CD14-positive monocyte (primary cell): ENCODE data around the gene DES. TPM values are rescaled to one million over a fixed set of nuclear protein-coding genes. Genes with fewer than 3 reads are reported as not detected.

Experiments used
- DNase-seq, 3 donors: peaks; one replicate each; pipeline ENCODE4 v3.0.0-alpha.2; 2011 to 2022
- H2AFZ ChIP-seq: 2 replicates; pipeline ENCODE4 v1.6.0; 2012; ENCODE audit warnings: mild to moderate bottlenecking, low read depth, low read length, inconsistent platforms; ENCODE audit not compliant: insufficient read depth, poor library complexity, severe bottlenecking
- H3K27ac ChIP-seq, 2 donors: 1 replicate in 1 of 2; 2 replicates in 1 of 2; pipeline ENCODE4 v1.5.1; 2012 to 2013; ENCODE audit warnings: low read length in 2 of 2, control low read depth in 1 of 2, inconsistent platforms in 1 of 2, low read depth in 1 of 2, mild to moderate bottlenecking in 1 of 2
- H3K27me3 ChIP-seq, 2 donors: one replicate each; pipeline versions ENCODE4 v1.6.0 to v1.6.1; 2011 to 2013; ENCODE audit warnings: low read length in 2 of 2; ENCODE audit not compliant: control insufficient read depth in 2 of 2, insufficient read depth in 2 of 2
- H3K36me3 ChIP-seq, 2 donors: replicated peaks in 1 of 2; 1 replicate in 1 of 2; 2 replicates in 1 of 2; pipeline versions ENCODE4 v1.5.1 to v1.6.1; 2012 to 2013; ENCODE audit warnings: low read length in 2 of 2, control low read depth in 1 of 2, inconsistent platforms in 1 of 2, mild to moderate bottlenecking in 1 of 2; ENCODE audit not compliant: insufficient read depth in 2 of 2, control insufficient read depth in 1 of 2
- H3K4me1 ChIP-seq, 2 donors: 1 replicate in 1 of 2; 2 replicates in 1 of 2; pipeline versions ENCODE4 v1.5.1 to v1.6.1; 2012 to 2013; ENCODE audit warnings: low read length in 2 of 2, control low read depth in 1 of 2, inconsistent platforms in 1 of 2, mild to moderate bottlenecking in 1 of 2, moderate library complexity in 1 of 2; ENCODE audit not compliant: insufficient read depth in 2 of 2, control insufficient read depth in 1 of 2
- H3K4me2 ChIP-seq: replicated peaks from 2 replicates; pipeline ENCODE3; 2012; ENCODE audit warnings: low read length, moderate library complexity, mild to moderate bottlenecking; ENCODE audit not compliant: poor library complexity, severe bottlenecking; ENCODE audit errors: extremely low read depth
- H3K4me3 ChIP-seq, 3 experiments: fragments of 200-600 bp in 1 of 3; sonication (generic) in 1 of 3; replicated peaks in 1 of 3; 1 replicate in 2 of 3; 2 replicates in 1 of 3; pipeline ENCODE4 v1.5.1; 2011 to 2013; ENCODE audit warnings: low read length in 3 of 3, mild to moderate bottlenecking in 3 of 3, control low read depth in 2 of 3, low read depth in 2 of 3, inconsistent platforms in 1 of 3, moderate library complexity in 1 of 3
- H3K79me2 ChIP-seq: 2 replicates; pipeline ENCODE4 v1.6.0; 2012; ENCODE audit warnings: mild to moderate bottlenecking, control low read depth, inconsistent platforms, low read length, moderate library complexity; ENCODE audit not compliant: insufficient read depth
- H3K9ac ChIP-seq: 2 replicates; pipeline ENCODE4 v1.6.0; 2017; ENCODE audit warnings: low read length, mild to moderate bottlenecking; ENCODE audit not compliant: insufficient read depth, poor library complexity, severe bottlenecking
- H3K9me3 ChIP-seq, 2 donors: replicated peaks in 1 of 2; 1 replicate in 1 of 2; 2 replicates in 1 of 2; pipeline versions ENCODE4 v1.5.1 to v1.6.1; 2012 to 2013; ENCODE audit warnings: low read length in 2 of 2, control low read depth in 1 of 2; ENCODE audit not compliant: control insufficient read depth in 1 of 2, insufficient read depth in 1 of 2
- H4K20me1 ChIP-seq: 2 replicates; pipeline ENCODE4 v1.6.0; 2012; ENCODE audit warnings: mild to moderate bottlenecking, low read length, control low read depth, moderate library complexity; ENCODE audit not compliant: insufficient read depth
- H3K27ac Mint-ChIP-seq, 7 donors: one replicate each; pipeline ENCODE4 v1.8.0; 2020; ENCODE audit warnings: mild to moderate bottlenecking in 7 of 7, mixed read lengths in 7 of 7, moderate library complexity in 6 of 7, inconsistent platforms in 2 of 7
- H3K27me3 Mint-ChIP-seq, 3 donors: one replicate each; pipeline ENCODE4 v1.8.0; 2021 to 2022; ENCODE audit warnings: low read depth in 3 of 3, mild to moderate bottlenecking in 3 of 3, mixed read lengths in 3 of 3, moderate library complexity in 3 of 3, inconsistent platforms in 1 of 3
- H3K36me3 Mint-ChIP-seq, 2 donors: one replicate each; pipeline ENCODE4 v1.8.0; 2020; ENCODE audit warnings: mixed read lengths in 2 of 2, inconsistent platforms in 1 of 2, mild to moderate bottlenecking in 1 of 2
- H3K4me1 Mint-ChIP-seq: one replicate; pipeline ENCODE4 v1.8.0; 2020; ENCODE audit warnings: mild to moderate bottlenecking, mixed read lengths
- H3K4me3 Mint-ChIP-seq, 2 donors: one replicate each; pipeline ENCODE4 v1.8.0; 2020; ENCODE audit warnings: mild to moderate bottlenecking in 2 of 2, mixed read lengths in 2 of 2, moderate library complexity in 1 of 2
- H3K9me3 Mint-ChIP-seq, 7 donors: one replicate each; pipeline ENCODE4 v1.8.0; 2020 to 2022; ENCODE audit warnings: mixed read lengths in 7 of 7, mild to moderate bottlenecking in 6 of 7, moderate library complexity in 6 of 7, inconsistent platforms in 2 of 7
- CTCF ChIP-seq: fragments of 200-600 bp; IDR thresholded peaks from one replicate; pipeline ENCODE4 v1.8.0; 2022; ENCODE audit warnings: antibody characterized with exemption, mild to moderate bottlenecking
- WGBS: methylation state at CpG from one replicate; pipeline ENCODE4 v1.1.5; 2013; ENCODE audit warnings: missing lambda C conversion rate; ENCODE audit not compliant: insufficient coverage; 5-methylcytosine and 5-hydroxymethylcytosine counted together
- intact Hi-C, 2 donors: fragments of 100-400 bp; cut with micrococcal nuclease; formaldehyde crosslinking; loops; one replicate each; pipeline versions ENCODE4 v1.15.0 to v1.15.1; 2023
- polyA plus RNA-seq, 3 donors: library from polyadenylated mRNA; depleted of rRNA in 1 of 3; unstranded in 2 of 3; stranded (reverse) in 1 of 3; fragments of 300-500 nt in 2 of 3; fragments of >200 nt in 1 of 3; fragmentation: Illumina TruSeq in 2 of 3; gene quantifications; 1 replicate in 2 of 3; 2 replicates in 1 of 3; pipeline ENCODE4 v1.2.3, GENCODE V29; 2012 to 2021

The DES gene
- polyA plus RNA-seq, 3 donors: 2.4 to 4.0 (median 2.4) TPM

- no peaks in the 10 kb centered on the region for H3K79me2 ChIP-seq
- no peaks in the 10 kb centered on the region for H3K9me3 ChIP-seq
- Mint-ChIP-seq H3K27ac (no peak overlapping the region), H3K4me3 (no peak overlapping the region), H3K27me3 (peaks cover 7 to 20% (median 17%) of the 10 kb centered on the region in 3 donors), H3K4me1 (peaks cover 2% of the 10 kb centered on the region), H3K36me3 (no peaks in the 10 kb centered on the region), H3K9me3 (no peaks in the 10 kb centered on the region)
- TF ChIP-seq CTCF: no peak
- H3K4me3 ChIP-seq: no peak overlapping the region
- no CpG with 5 or more reads among the region's 6 CpGs for WGBS
- H3K36me3 ChIP-seq: no peaks in the 10 kb centered on the region
- intact Hi-C loops: loop anchor here in 1 of 2 donors (5.0 kb wide), 1 partner anchor 57 kb away; no protein-coding TSS in a partner anchor
- no peak overlapping the region for H2AFZ ChIP-seq
- H3K27me3 ChIP-seq: no peaks in the 10 kb centered on the region
- no peak for DNase-seq
- H3K27ac ChIP-seq: no peak overlapping the region
- no peaks in the 10 kb centered on the region for H4K20me1 ChIP-seq
- H3K4me2 ChIP-seq: no peak overlapping the region
- no peak overlapping the region for H3K9ac ChIP-seq
- H3K4me1 ChIP-seq: no peaks in the 10 kb centered on the region
Measured at GRCh38 chr2:219475278-219475677, 57.1 kb downstream of the DES start.

DNA sequence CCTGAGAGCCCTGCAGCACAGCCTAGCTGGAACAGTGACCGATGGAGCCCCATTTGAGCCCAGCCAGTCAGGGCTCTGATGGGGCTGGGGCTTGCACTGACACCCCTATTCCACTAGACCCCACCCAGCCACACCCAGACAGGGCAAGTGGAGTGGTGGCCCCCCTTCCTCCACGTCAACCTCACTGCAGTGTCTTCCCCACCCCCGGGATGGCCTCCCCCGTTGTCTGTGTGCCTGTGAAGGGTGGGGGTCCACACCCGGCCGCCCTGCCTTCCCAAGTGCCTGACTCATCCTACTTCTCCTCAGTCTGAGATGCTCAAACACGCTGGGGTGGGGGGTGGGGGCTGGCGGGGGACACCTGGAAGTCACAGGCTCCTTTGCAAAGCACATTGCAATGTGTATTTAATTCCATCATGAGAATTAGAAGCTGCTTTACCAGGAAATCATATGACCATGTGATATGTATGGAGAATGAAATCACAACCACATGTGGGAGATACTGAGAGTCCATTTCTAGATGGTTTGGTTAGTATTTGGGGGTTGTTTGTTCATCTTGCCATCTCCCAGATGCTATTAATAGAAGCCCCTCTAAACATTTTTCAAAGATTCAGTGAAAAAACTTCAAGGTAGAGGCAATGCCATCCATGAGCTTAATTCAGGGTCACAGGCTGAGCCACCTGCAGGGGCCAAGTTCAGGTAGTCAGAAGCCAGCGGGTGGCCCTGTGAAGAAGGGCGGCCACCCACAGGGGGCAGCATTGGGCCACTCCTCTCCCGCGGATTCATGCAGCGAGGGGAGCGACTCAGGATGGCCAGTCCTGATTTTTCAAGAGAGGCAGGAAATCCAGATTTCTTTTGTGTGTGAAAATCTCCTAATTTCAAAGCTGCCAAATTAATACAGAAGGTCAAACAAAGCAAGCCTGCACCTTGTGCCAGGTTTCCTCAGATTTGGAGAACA lies 57.8 kb downstream of the DES start:
- peaks cover 0 to 2% of the 10 kb centered on the region in 2 donors for H3K27me3 ChIP-seq
- H3K9me3 ChIP-seq: no peaks in the 10 kb centered on the region
- TF ChIP-seq CTCF: peak; percentile 79
- Mint-ChIP-seq H3K4me3 (no peak overlapping the region), H3K9me3 (no peaks in the 10 kb centered on the region), H3K36me3 (no peaks in the 10 kb centered on the region), H3K27ac (peak overlapping the region in 1 of 7 donors; percentile 41), H3K4me1 (peaks cover 2% of the 10 kb centered on the region), H3K27me3 (peaks cover 7 to 22% (median 20%) of the 10 kb centered on the region in 3 donors)
- no peak overlapping the region for H3K4me3 ChIP-seq
- H3K27ac ChIP-seq: no peak overlapping the region
- H3K9ac ChIP-seq: no peak overlapping the region
- H2AFZ ChIP-seq: no peak overlapping the region
- H3K79me2 ChIP-seq: no peaks in the 10 kb centered on the region
- no peaks in the 10 kb centered on the region for H3K36me3 ChIP-seq
- no peaks in the 10 kb centered on the region for H3K4me1 ChIP-seq
- DNase-seq: peak; percentile 19 to 38 (median 36)
- intact Hi-C loops: loop anchor here (1.0 to 5.0 kb wide), 2 partner anchors 54 to 56 kb away; no protein-coding TSS in a partner anchor
- no peak overlapping the region for H3K4me2 ChIP-seq
- no peaks in the 10 kb centered on the region for H4K20me1 ChIP-seq
- WGBS: 17% methylated on average over 7 of the region's 14 CpGs

Other genes starting within 250 kb of the DES start
- 1 to 10 TPM in 1 of 3 donors, not detected in 2; 1.1 TPM for gene SLC23A3, start 248.3 kb upstream of the DES start, polyA plus RNA-seq
- 100 to 1,000 TPM in 1 of 3 donors, 10 to 100 TPM in 2; 68.8 to 109 (median 71.3) TPM for gene CNPPD1, start 241.5 kb upstream of the DES start, polyA plus RNA-seq
- gene RETREG2, start 240.1 kb upstream of the DES start, polyA plus RNA-seq: 10 to 100 TPM; 37.7 to 60.9 (median 39.4) TPM
- gene ZFAND2B, start 211.6 kb upstream of the DES start, polyA plus RNA-seq: 10 to 100 TPM; 45.7 to 98.9 (median 53.2) TPM
- gene ABCB6, start 199.4 kb upstream of the DES start, polyA plus RNA-seq: 1 to 10 TPM in 1 of 3 donors, under 1 TPM in 2; 0.28 to 4.8 (median 0.58) TPM
- 10 to 100 TPM; 24.7 to 55.2 (median 26.3) TPM for gene ATG9A, start 188.7 kb upstream of the DES start, polyA plus RNA-seq
- 10 to 100 TPM in 2 of 3 donors, 1 to 10 TPM in 1; 7.6 to 79.3 (median 10.4) TPM for gene ANKZF1, start 188.6 kb upstream of the DES start, polyA plus RNA-seq
- 10 to 100 TPM in 1 of 3 donors, 1 to 10 TPM in 2; 4.0 to 11.7 (median 7.7) TPM for gene GLB1L, start 172.9 kb upstream of the DES start, polyA plus RNA-seq
- gene STK16, start 172.9 kb upstream of the DES start, polyA plus RNA-seq: 10 to 100 TPM; 16.7 to 40.7 (median 17.8) TPM
- not detected for gene TUBA4B, start 165.1 kb upstream of the DES start, polyA plus RNA-seq
- gene TUBA4A, start 164.5 kb upstream of the DES start, polyA plus RNA-seq: 100 to 1,000 TPM in 1 of 3 donors, 10 to 100 TPM in 2; 72.7 to 452 (median 81.9) TPM
- 10 to 100 TPM in 1 of 3 donors, 1 to 10 TPM in 2; 1.7 to 55.4 (median 1.9) TPM for gene DNAJB2, start 139.0 kb upstream of the DES start, polyA plus RNA-seq
- gene PTPRN, start 109.0 kb upstream of the DES start, polyA plus RNA-seq: not detected
- gene RESP18, start 85.6 kb upstream of the DES start, polyA plus RNA-seq: not detected
- gene DNPEP, start 30.5 kb upstream of the DES start, polyA plus RNA-seq: 10 to 100 TPM; 51.6 to 83.1 (median 60.6) TPM
- not detected for gene SPEG, start 16.5 kb downstream of the DES start, polyA plus RNA-seq
- 10 to 100 TPM; 35.5 to 71.2 (median 35.9) TPM for gene GMPPA, start 80.5 kb downstream of the DES start, polyA plus RNA-seq
- not detected for gene ASIC4, start 96.1 kb downstream of the DES start, polyA plus RNA-seq
- gene CHPF, start 125.4 kb downstream of the DES start, polyA plus RNA-seq: under 1 TPM; 0.09 to 0.32 (median 0.09) TPM
- not detected for gene TMEM198, start 125.7 kb downstream of the DES start, polyA plus RNA-seq
- gene OBSL1, start 153.2 kb downstream of the DES start, polyA plus RNA-seq: under 1 TPM in 1 of 3 donors, not detected in 2; 0.09 TPM
- gene INHA, start 153.9 kb downstream of the DES start, polyA plus RNA-seq: not detected
- gene STK11IP, start 179.5 kb downstream of the DES start, polyA plus RNA-seq: 10 to 100 TPM; 13.0 to 79.1 (median 15.7) TPM
- under 1 TPM in 1 of 3 donors, not detected in 2; 0.31 TPM for gene SLC4A3, start 209.3 kb downstream of the DES start, polyA plus RNA-seq